ENCODE results near the gene EI24.

- TF ChIP-seq POLR2A (IDR thresholded peaks at IDR 0.05), result no peak
- TF ChIP-seq, protein P1, sequence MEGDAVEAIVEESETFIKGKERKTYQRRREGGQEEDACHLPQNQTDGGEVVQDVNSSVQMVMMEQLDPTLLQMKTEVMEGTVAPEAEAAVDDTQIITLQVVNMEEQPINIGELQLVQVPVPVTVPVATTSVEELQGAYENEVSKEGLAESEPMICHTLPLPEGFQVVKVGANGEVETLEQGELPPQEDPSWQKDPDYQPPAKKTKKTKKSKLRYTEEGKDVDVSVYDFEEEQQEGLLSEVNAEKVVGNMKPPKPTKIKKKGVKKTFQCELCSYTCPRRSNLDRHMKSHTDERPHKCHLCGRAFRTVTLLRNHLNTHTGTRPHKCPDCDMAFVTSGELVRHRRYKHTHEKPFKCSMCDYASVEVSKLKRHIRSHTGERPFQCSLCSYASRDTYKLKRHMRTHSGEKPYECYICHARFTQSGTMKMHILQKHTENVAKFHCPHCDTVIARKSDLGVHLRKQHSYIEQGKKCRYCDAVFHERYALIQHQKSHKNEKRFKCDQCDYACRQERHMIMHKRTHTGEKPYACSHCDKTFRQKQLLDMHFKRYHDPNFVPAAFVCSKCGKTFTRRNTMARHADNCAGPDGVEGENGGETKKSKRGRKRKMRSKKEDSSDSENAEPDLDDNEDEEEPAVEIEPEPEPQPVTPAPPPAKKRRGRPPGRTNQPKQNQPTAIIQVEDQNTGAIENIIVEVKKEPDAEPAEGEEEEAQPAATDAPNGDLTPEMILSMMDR (IDR thresholded peaks at IDR 0.05), result no peak
Measured at GRCh38 chr11:125550780-125551179, 18.5 kb upstream of the EI24 start.

Measured in Peyer's patch (tissue), 4 donors.